H1 (cell line): ENCODE data around the gene AFAP1L2. TPM values are rescaled to one million over a fixed set of nuclear protein-coding genes. Genes with fewer than 3 reads are reported as not detected.

Experiments
- BACH1 ChIP-seq: IDR thresholded peaks from 2 replicates; pipeline ENCODE4 v1.6.1; 2012; ENCODE audit warnings: low read length, improper control_type of control experiment
- CBX8 ChIP-seq: fragments of 300-800, 300-1000 bp; sonication (generic); IDR thresholded peaks from 2 replicates; pipeline ENCODE4 v1.7.1; 2016; ENCODE audit warnings: low read depth, low read length, borderline replicate concordance
- GABPA ChIP-seq: IDR thresholded peaks from 2 replicates; pipeline ENCODE4 v1.6.1; 2011; ENCODE audit warnings: mild to moderate bottlenecking, low read length, moderate library complexity, borderline replicate concordance; ENCODE audit not compliant: insufficient read depth
- HDAC2 ChIP-seq, 2 experiments: fragments of 300-600 bp in 1 of 2; sonication (generic) in 1 of 2; IDR thresholded peaks; 2 replicates each; pipeline ENCODE4 v1.6.1; 2011 to 2012; ENCODE audit warnings: low read depth in 2 of 2, low read length in 2 of 2, mild to moderate bottlenecking in 2 of 2, moderate library complexity in 2 of 2, borderline replicate concordance in 1 of 2, inconsistent platforms in 1 of 2
- polyA plus RNA-seq, 7 experiments: library from polyadenylated mRNA; depleted of rRNA in 3 of 7; stranded (reverse) in 5 of 7; unstranded in 2 of 7; fragments of >200 nt in 5 of 7; fragments of 200-250 nt in 2 of 7; gene quantifications; 1 replicate in 5 of 7; 2 replicates in 1 of 7; 4 replicates in 1 of 7; pipeline versions ENCODE4 v1.2.1 to v1.2.3, GENCODE V29; 2011 to 2013; ENCODE audit warnings: missing spikeins in 2 of 7, mixed read lengths in 2 of 7
- total RNA-seq: library from RNA; stranded (reverse); fragmentation: NEBNext Ultra II Directional; extraction: Animal tissue kit (Norgen Biotek cat#: 25700); gene quantifications from 2 replicates; pipeline ENCODE4 v1.2.1, GENCODE V29; 2021

Gene AFAP1L2
- total and polyA plus RNA-seq, 2 of the 8 experiments (the other 6 are each of a cell fraction or from before 2014, with no cell fraction given), result 3.9 to 6.4 TPM

GRCh38 chr10:114359953-114360345, 44.4 kb downstream of the AFAP1L2 start (continued):
- TF ChIP-seq HDAC2 (IDR thresholded peaks at IDR 0.05; ENCODE audit: borderline replicate concordance in 1 of 2, low read depth in 2 of 2, low read length in 2 of 2) (no peak), BACH1 (no peak), GABPA (no peak), CBX8 (no peak)
